Measurements from ENCODE around the gene PRKAG2. TPM values are rescaled to one million over a fixed set of nuclear protein-coding genes. Genes with fewer than 3 reads are reported as not detected.

PRKAG2 gene
- total RNA-seq, 4 donors from 2014 or later = 38.8 to 94.4 (median 73.2) TPM

DNA sequence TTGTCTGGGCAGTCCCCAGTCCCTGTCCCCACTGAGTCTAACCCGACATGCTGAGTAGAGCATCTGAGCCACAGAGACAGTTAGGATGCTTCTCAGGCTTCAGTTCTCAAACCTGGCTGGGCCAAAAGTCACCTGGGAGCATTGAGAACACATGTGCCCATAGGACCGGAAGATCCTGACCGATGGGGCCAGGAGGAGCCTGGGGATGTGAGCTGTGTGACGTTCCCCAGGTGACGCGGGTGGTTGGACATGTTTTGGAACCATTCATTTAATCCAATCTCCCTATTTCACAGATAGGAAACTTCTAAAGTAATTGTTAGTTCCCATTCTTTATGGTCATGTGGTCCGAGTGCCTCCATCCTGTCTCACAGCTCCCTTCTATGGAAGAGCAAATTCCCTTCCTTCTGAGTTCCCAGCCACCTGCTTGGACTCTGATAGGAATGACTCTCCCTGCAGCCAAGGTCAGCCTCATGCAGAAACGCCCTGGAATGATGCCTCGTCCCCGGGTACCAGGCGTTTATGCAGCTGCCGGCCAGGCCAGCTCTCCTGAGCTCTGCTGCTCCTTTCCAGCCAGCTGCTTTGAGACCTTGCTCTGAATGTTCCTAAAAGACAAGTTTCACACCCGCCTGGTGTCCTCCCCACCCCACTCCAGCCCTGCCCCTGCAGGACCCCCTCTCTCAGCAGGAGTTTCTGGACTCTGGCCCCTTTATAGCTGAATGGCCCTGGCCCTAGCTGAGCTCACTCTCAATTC is 190.7 kb downstream of the PRKAG2 start:
- TF ChIP-seq, protein P1, sequence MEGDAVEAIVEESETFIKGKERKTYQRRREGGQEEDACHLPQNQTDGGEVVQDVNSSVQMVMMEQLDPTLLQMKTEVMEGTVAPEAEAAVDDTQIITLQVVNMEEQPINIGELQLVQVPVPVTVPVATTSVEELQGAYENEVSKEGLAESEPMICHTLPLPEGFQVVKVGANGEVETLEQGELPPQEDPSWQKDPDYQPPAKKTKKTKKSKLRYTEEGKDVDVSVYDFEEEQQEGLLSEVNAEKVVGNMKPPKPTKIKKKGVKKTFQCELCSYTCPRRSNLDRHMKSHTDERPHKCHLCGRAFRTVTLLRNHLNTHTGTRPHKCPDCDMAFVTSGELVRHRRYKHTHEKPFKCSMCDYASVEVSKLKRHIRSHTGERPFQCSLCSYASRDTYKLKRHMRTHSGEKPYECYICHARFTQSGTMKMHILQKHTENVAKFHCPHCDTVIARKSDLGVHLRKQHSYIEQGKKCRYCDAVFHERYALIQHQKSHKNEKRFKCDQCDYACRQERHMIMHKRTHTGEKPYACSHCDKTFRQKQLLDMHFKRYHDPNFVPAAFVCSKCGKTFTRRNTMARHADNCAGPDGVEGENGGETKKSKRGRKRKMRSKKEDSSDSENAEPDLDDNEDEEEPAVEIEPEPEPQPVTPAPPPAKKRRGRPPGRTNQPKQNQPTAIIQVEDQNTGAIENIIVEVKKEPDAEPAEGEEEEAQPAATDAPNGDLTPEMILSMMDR (IDR thresholded peaks at IDR 0.05) = no peak
- no peak for TF ChIP-seq POLR2A (IDR thresholded peaks at IDR 0.05)
- H3K27me3 ChIP-seq = no peaks in the 10 kb centered on the region
- peak overlapping the region in 2 of 4 donors; percentile 14 to 65 for H3K27ac ChIP-seq
- H3K4me1 ChIP-seq = peaks cover 0 to 25% (median 4%) of the 10 kb centered on the region in 4 donors
- no peak overlapping the region for H3K4me3 ChIP-seq
- DNase-seq = peak in 1 of 3 donors; percentile 58
- no peaks in the 10 kb centered on the region for H3K36me3 ChIP-seq
- no peaks in the 10 kb centered on the region for H3K9me3 ChIP-seq

GRCh38 chr7:151684408-151685175 is 192.3 kb downstream of the PRKAG2 start:
- DNase-seq = no peak
- H3K36me3 ChIP-seq = no peaks in the 10 kb centered on the region
- H3K27me3 ChIP-seq = no peaks in the 10 kb centered on the region
- TF ChIP-seq POLR2A (IDR thresholded peaks at IDR 0.05) = no peak
- TF ChIP-seq, protein P1 (IDR thresholded peaks at IDR 0.05) = no peak
- H3K4me3 ChIP-seq = no peak overlapping the region
- no peak overlapping the region for H3K27ac ChIP-seq
- H3K4me1 ChIP-seq = peaks cover 0 to 26% (median 4%) of the 10 kb centered on the region in 4 donors
- no peaks in the 10 kb centered on the region for H3K9me3 ChIP-seq

GRCh38 chr7:151683615-151684407 is 193.1 kb downstream of the PRKAG2 start:
- Histone ChIP-seq H3K27ac (no peak overlapping the region), H3K9me3 (no peaks in the 10 kb centered on the region), H3K4me3 (no peak overlapping the region), H3K27me3 (no peaks in the 10 kb centered on the region), H3K36me3 (no peaks in the 10 kb centered on the region), H3K4me1 (peaks cover 0 to 27% (median 8%) of the 10 kb centered on the region in 4 donors)
- TF ChIP-seq, protein P1 (IDR thresholded peaks at IDR 0.05) = no peak
- no peak for TF ChIP-seq POLR2A (IDR thresholded peaks at IDR 0.05)
- DNase-seq = no peak

DNA sequence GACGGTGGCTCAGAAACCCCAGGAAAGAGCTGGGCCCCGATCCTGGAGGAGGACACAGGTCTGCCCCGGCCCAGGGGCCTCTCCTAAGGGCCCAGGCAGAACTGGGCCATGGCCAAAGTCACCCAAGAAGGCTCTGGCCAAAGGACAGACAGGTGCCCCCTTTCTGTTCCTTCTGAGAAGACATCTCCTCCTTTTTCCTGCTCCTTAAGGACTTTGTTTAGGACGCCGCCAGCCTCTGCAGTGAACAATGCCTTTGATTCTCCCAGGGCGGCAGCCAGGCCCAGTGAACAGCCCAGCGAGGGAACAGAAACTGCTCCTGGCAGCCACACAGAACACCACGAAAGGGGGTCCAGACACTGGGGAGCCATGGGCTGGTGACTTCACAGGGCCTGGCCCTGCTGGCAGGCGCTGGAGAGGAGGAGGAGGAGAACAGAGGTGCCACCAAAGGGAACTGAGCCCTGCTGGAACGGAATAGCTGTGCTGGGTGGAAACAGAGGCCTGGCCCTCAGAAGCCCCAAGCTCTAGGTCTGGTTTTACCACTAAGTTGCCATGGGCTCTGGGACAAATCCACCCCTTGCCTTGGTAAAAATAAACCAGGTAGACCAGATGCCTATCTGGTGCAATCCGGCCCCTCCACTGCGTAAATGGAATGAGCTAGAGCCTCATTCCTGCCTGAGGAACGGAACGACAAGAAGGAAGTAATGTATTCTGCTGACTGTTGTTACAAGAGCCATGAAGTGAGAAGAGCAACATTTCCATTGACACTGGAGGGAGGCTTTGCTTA is 193.9 kb downstream of the PRKAG2 start:
- no peaks in the 10 kb centered on the region for H3K36me3 ChIP-seq
- H3K4me1 ChIP-seq = peaks cover 0 to 24% (median 6%) of the 10 kb centered on the region in 4 donors
- H3K4me3 ChIP-seq = no peak overlapping the region
- H3K9me3 ChIP-seq = no peaks in the 10 kb centered on the region
- TF ChIP-seq, protein P1 (IDR thresholded peaks at IDR 0.05) = no peak
- no peak for TF ChIP-seq POLR2A (IDR thresholded peaks at IDR 0.05)
- no peaks in the 10 kb centered on the region for H3K27me3 ChIP-seq
- H3K27ac ChIP-seq = no peak overlapping the region
- DNase-seq = no peak

GRCh38 chr7:151681726-151682125 is 195.2 kb downstream of the PRKAG2 start:
- no peak for DNase-seq
- Histone ChIP-seq H3K9me3 (no peaks in the 10 kb centered on the region), H3K27me3 (no peaks in the 10 kb centered on the region), H3K36me3 (no peaks in the 10 kb centered on the region), H3K4me3 (no peak overlapping the region), H3K4me1 (peaks cover 0 to 14% (median 4%) of the 10 kb centered on the region in 4 donors), H3K27ac (peak overlapping the region in 2 of 4 donors; percentile 25 to 87)
- TF ChIP-seq POLR2A (IDR thresholded peaks at IDR 0.05) = no peak
- TF ChIP-seq, protein P1 (IDR thresholded peaks at IDR 0.05) = no peak

Measured in Peyer's patch (tissue), 4 donors.